Measurements from ENCODE around the gene NRAP. TPM values are rescaled to one million over a fixed set of nuclear protein-coding genes. Genes with fewer than 3 reads are reported as not detected.

NRAP gene
- polyA plus RNA-seq, 3 donors, result not detected

DNA sequence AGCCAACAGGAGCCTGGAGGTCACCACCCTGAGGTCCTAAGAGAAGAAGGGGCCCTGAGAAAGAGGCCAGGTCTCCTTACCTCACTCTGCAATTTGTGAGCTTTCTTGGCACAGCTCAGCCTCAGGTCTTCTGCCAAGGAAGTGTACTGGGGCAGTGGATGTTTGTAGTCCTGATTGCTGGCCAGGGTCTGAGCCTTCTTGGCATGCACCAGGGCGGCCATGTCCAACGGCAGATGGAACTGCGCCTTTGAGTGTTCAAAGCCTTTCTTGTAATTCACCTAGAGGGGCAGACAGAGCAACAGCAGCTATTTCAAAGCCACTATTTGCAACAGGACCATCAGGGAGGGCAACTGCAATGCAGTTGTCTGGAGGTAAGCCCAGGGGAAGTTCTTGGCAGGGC is 51.7 kb downstream of the NRAP start:
- intact Hi-C loops (cut with micrococcal nuclease), result no loop called here
- H4K20me1 ChIP-seq (ENCODE audit: insufficient read depth, low read length), result no peaks in the 10 kb centered on the region
- H3K36me3 ChIP-seq (replicated peaks in 1 of 2; ENCODE audit: control insufficient read depth in 1 of 2, insufficient read depth in 2 of 2, low read length in 2 of 2), result no peaks in the 10 kb centered on the region
- no peak overlapping the region for H3K4me3 ChIP-seq (replicated peaks in 1 of 3; ENCODE audit: low read depth in 2 of 3, low read length in 3 of 3)
- H3K27ac ChIP-seq (ENCODE audit: low read depth in 1 of 2, low read length in 2 of 2), result no peak overlapping the region
- H3K4me1 Mint-ChIP-seq, result no peaks in the 10 kb centered on the region
- H3K9me3 Mint-ChIP-seq, result no peaks in the 10 kb centered on the region
- H3K27ac Mint-ChIP-seq, result no peak overlapping the region
- 100% methylated on average over 3 of the region's 3 CpGs for WGBS (ENCODE audit: insufficient coverage)
- H2AFZ ChIP-seq (ENCODE audit: insufficient read depth, low read depth, low read length, poor library complexity, severe bottlenecking), result no peak overlapping the region
- H3K9me3 ChIP-seq (replicated peaks in 1 of 2; ENCODE audit: control insufficient read depth in 1 of 2, insufficient read depth in 1 of 2, low read length in 2 of 2), result no peaks in the 10 kb centered on the region
- no peak overlapping the region for H3K9ac ChIP-seq (ENCODE audit: insufficient read depth, low read length, poor library complexity, severe bottlenecking)
- peaks cover 18 to 20% (median 19%) of the 10 kb centered on the region in 3 donors for H3K27me3 Mint-ChIP-seq (ENCODE audit: low read depth in 3 of 3)
- H3K4me2 ChIP-seq (replicated peaks; ENCODE audit: extremely low read depth, low read length, poor library complexity, severe bottlenecking), result no peak overlapping the region
- no peaks in the 10 kb centered on the region for H3K4me1 ChIP-seq (ENCODE audit: control insufficient read depth in 1 of 2, insufficient read depth in 2 of 2, low read length in 2 of 2)
- no peak overlapping the region for H3K4me3 Mint-ChIP-seq
- no peak for DNase-seq
- no peaks in the 10 kb centered on the region for H3K79me2 ChIP-seq (ENCODE audit: insufficient read depth, low read length)
- no peaks in the 10 kb centered on the region for H3K36me3 Mint-ChIP-seq
- peaks cover 7 to 12% of the 10 kb centered on the region in 2 donors for H3K27me3 ChIP-seq (ENCODE audit: control insufficient read depth in 2 of 2, insufficient read depth in 2 of 2, low read length in 2 of 2)
- TF ChIP-seq CTCF (IDR thresholded peaks at IDR 0.05), result no peak

- Mint-ChIP-seq H3K27me3 (ENCODE audit: low read depth in 3 of 3) (peaks cover 11 to 16% (median 12%) of the 10 kb centered on the region in 3 donors), H3K4me3 (no peak overlapping the region), H3K36me3 (no peaks in the 10 kb centered on the region), H3K27ac (no peak overlapping the region), H3K9me3 (no peaks in the 10 kb centered on the region), H3K4me1 (no peaks in the 10 kb centered on the region)
- no peak overlapping the region for H3K9ac ChIP-seq (ENCODE audit: insufficient read depth, low read length, poor library complexity, severe bottlenecking)
- no peak overlapping the region for H3K4me2 ChIP-seq (replicated peaks; ENCODE audit: extremely low read depth, low read length, poor library complexity, severe bottlenecking)
- intact Hi-C loops (cut with micrococcal nuclease), result no loop called here
- H3K4me3 ChIP-seq (replicated peaks in 1 of 3; ENCODE audit: low read depth in 2 of 3, low read length in 3 of 3), result no peak overlapping the region
- H3K79me2 ChIP-seq (ENCODE audit: insufficient read depth, low read length), result no peaks in the 10 kb centered on the region
- H3K4me1 ChIP-seq (ENCODE audit: control insufficient read depth in 1 of 2, insufficient read depth in 2 of 2, low read length in 2 of 2), result no peaks in the 10 kb centered on the region
- H3K27ac ChIP-seq (ENCODE audit: low read depth in 1 of 2, low read length in 2 of 2), result no peak overlapping the region
- TF ChIP-seq CTCF (IDR thresholded peaks at IDR 0.05), result no peak
- no peaks in the 10 kb centered on the region for H3K9me3 ChIP-seq (replicated peaks in 1 of 2; ENCODE audit: control insufficient read depth in 1 of 2, insufficient read depth in 1 of 2, low read length in 2 of 2)
- DNase-seq, result no peak
- H4K20me1 ChIP-seq (ENCODE audit: insufficient read depth, low read length), result no peaks in the 10 kb centered on the region
- peaks cover 0 to 5% of the 10 kb centered on the region in 2 donors for H3K27me3 ChIP-seq (ENCODE audit: control insufficient read depth in 2 of 2, insufficient read depth in 2 of 2, low read length in 2 of 2)
- WGBS (ENCODE audit: insufficient coverage), result 57% methylated on average over 16 of the region's 26 CpGs
- H2AFZ ChIP-seq (ENCODE audit: insufficient read depth, low read depth, low read length, poor library complexity, severe bottlenecking), result no peak overlapping the region
- no peaks in the 10 kb centered on the region for H3K36me3 ChIP-seq (replicated peaks in 1 of 2; ENCODE audit: control insufficient read depth in 1 of 2, insufficient read depth in 2 of 2, low read length in 2 of 2)
Measured at GRCh38 chr10:113610631-113611601, 52.9 kb downstream of the NRAP start.
